ENCODE data around the gene PRKN. TPM values are rescaled to one million over a fixed set of nuclear protein-coding genes. Genes with fewer than 3 reads are reported as not detected.

Gene PRKN
- total RNA-seq, 1 experiment from 2014 or later = not detected

DNA sequence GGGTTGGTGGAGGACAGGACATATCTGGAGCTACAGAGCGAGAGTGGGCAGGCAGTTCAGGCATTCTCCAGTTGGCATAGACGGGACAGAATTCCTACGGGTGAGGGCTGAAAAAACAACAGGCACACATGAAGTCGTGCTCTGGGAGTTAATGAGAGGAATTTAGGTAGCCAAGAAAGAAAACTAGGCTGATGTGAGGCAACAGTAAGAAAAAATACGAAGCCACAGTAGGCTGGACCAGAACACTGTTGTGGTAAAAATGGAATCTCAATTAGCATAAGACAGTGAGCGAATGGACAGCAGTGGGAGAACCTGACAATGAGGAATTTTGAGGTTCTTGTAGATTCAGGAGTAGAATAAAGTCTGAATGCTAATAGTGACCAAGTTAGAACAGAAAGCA, 965.6 kb downstream of the PRKN start:
- H3K9me2 ChIP-seq (ENCODE audit: insufficient read depth) = no peaks in the 10 kb centered on the region
- CTCF ChIA-PET = no interaction called here
- no peaks in the 10 kb centered on the region for H3K36me3 ChIP-seq (ENCODE audit: low read depth)
- no peaks in the 10 kb centered on the region for H4K20me1 ChIP-seq (ENCODE audit: insufficient read depth)
- H3K4me3 ChIP-seq = no peak overlapping the region
- no peak overlapping the region for H3K4me2 ChIP-seq
- no peaks in the 10 kb centered on the region for H3K79me2 ChIP-seq (ENCODE audit: low read depth)
- no peak for DNase-seq
- no peaks in the 10 kb centered on the region for H3K9me3 ChIP-seq (ENCODE audit: insufficient read depth, low read depth)
- TF ChIP-seq CTCF (conservative IDR thresholded peaks at IDR 0.05) = no peak
- TF ChIP-seq EZH2 (IDR thresholded peaks at IDR 0.05; ENCODE audit: low read depth) = no peak
- no peak overlapping the region for H3K27ac ChIP-seq
- no TSS peak for BruUV-seq (replicated peaks)
- no peak overlapping the region for H2AFZ ChIP-seq
- intact Hi-C loops (cut with micrococcal nuclease; ENCODE audit: unreplicated experiment) = no loop called here
- POLR2A ChIA-PET (ENCODE audit: unreplicated experiment) = no interaction called here
- H3K4me1 ChIP-seq (replicated peaks; ENCODE audit: insufficient read depth) = no peaks in the 10 kb centered on the region
- H3K27me3 ChIP-seq (ENCODE audit: insufficient read depth, low read depth) = peaks cover 11% of the 10 kb centered on the region; the same call in 1 of the 2 replicates
- H3F3A ChIP-seq (ENCODE audit: insufficient read depth, low read depth) = no peaks in the 10 kb centered on the region

- no TSS peak for BruUV-seq (replicated peaks)
- DNase-seq = no peak
- TF ChIP-seq CTCF (conservative IDR thresholded peaks at IDR 0.05) (no peak), EZH2 (IDR thresholded peaks at IDR 0.05; ENCODE audit: low read depth) (no peak)
- Histone ChIP-seq H2AFZ (no peak overlapping the region), H3K27ac (no peak overlapping the region), H3K4me1 (replicated peaks; ENCODE audit: insufficient read depth) (no peaks in the 10 kb centered on the region), H3K36me3 (ENCODE audit: low read depth) (no peaks in the 10 kb centered on the region), H4K20me1 (ENCODE audit: insufficient read depth) (no peaks in the 10 kb centered on the region), H3K4me3 (no peak overlapping the region), H3K79me2 (ENCODE audit: low read depth) (no peaks in the 10 kb centered on the region), H3F3A (ENCODE audit: insufficient read depth, low read depth) (no peaks in the 10 kb centered on the region), H3K4me2 (no peak overlapping the region), H3K9me2 (ENCODE audit: insufficient read depth) (no peaks in the 10 kb centered on the region), H3K27me3 (ENCODE audit: insufficient read depth, low read depth) (no peaks in the 10 kb centered on the region), H3K9me3 (ENCODE audit: insufficient read depth, low read depth) (no peaks in the 10 kb centered on the region)
- POLR2A ChIA-PET (ENCODE audit: unreplicated experiment) = no interaction called here
- intact Hi-C loops (cut with micrococcal nuclease; ENCODE audit: unreplicated experiment) = no loop called here
- CTCF ChIA-PET = no interaction called here
Measured at GRCh38 chr6:161755080-161755479, 972.5 kb downstream of the PRKN start.

GRCh38 chr6:161750686-161751085, 976.9 kb downstream of the PRKN start:
- BruUV-seq (replicated peaks) = no TSS peak
- intact Hi-C loops (cut with micrococcal nuclease; ENCODE audit: unreplicated experiment) = no loop called here
- no peak overlapping the region for H2AFZ ChIP-seq
- no peak overlapping the region for H3K4me3 ChIP-seq
- H3K9me2 ChIP-seq (ENCODE audit: insufficient read depth) = no peaks in the 10 kb centered on the region
- ChIA-PET POLR2A (ENCODE audit: unreplicated experiment) (no interaction called here), CTCF (no interaction called here)
- no peaks in the 10 kb centered on the region for H4K20me1 ChIP-seq (ENCODE audit: insufficient read depth)
- H3K4me1 ChIP-seq (replicated peaks; ENCODE audit: insufficient read depth) = no peaks in the 10 kb centered on the region
- no peaks in the 10 kb centered on the region for H3K27me3 ChIP-seq (ENCODE audit: insufficient read depth, low read depth)
- no peaks in the 10 kb centered on the region for H3K79me2 ChIP-seq (ENCODE audit: low read depth)
- no peak overlapping the region for H3K27ac ChIP-seq
- no peak for DNase-seq
- no peak overlapping the region for H3K4me2 ChIP-seq
- TF ChIP-seq EZH2 (IDR thresholded peaks at IDR 0.05; ENCODE audit: low read depth) (no peak), CTCF (conservative IDR thresholded peaks at IDR 0.05) (no peak)
- no peaks in the 10 kb centered on the region for H3F3A ChIP-seq (ENCODE audit: insufficient read depth, low read depth)
- no peaks in the 10 kb centered on the region for H3K9me3 ChIP-seq (ENCODE audit: insufficient read depth, low read depth)
- no peaks in the 10 kb centered on the region for H3K36me3 ChIP-seq (ENCODE audit: low read depth)
